Measurements from ENCODE around the gene RCVRN. TPM values are rescaled to one million over a fixed set of nuclear protein-coding genes. Genes with fewer than 3 reads are reported as not detected.
A peak's percentile ranks its signal among the peaks of the same experiment; 100 is the strongest.

Gene RCVRN
- total RNA-seq, 1 experiment from 2014 or later: not detected

GRCh38 chr17:9874722-9875121 is 30.3 kb downstream of the RCVRN start:
- no peaks in the 10 kb centered on the region for H3K4me1 ChIP-seq (ENCODE audit: control insufficient read depth, insufficient read depth, low read length)
- TF ChIP-seq CTCF (IDR thresholded peaks at IDR 0.05) (0 out of 2 replicates have a peak, but pooled peaks have one; percentile 7), POLR2AphosphoS5 (IDR thresholded peaks at IDR 0.05; ENCODE audit: low read depth, low read length) (no peak)
- ATAC-seq: no peak
- no peak overlapping the region for H3K4me3 ChIP-seq (ENCODE audit: low read depth in 2 of 2, low read length in 2 of 2)
- no TSS peak for BruUV-seq (replicated peaks)
- DNase-seq (ENCODE audit: low read depth, low spot score): no peak
- ChIA-PET POLR2A (no interaction called here), CTCF (no interaction called here)
- H3K27me3 ChIP-seq (ENCODE audit: control insufficient read depth, insufficient read depth, low read length): no peaks in the 10 kb centered on the region
- intact Hi-C loops (cut with micrococcal nuclease; ENCODE audit: unreplicated experiment) (loop anchor here (1.0 kb wide), 1 partner anchor 17 kb away; no protein-coding TSS in a partner anchor), in situ Hi-C loops (cut with HindIII; ENCODE audit: low pct_unique_long_range_greater_than_20kb, low sequenced_read_pairs) (no loop called here)
- H3K27ac ChIP-seq (ENCODE audit: low read length): no peak overlapping the region
- H3K36me3 ChIP-seq (ENCODE audit: control insufficient read depth, insufficient read depth, low read length): no peaks in the 10 kb centered on the region
- no peaks in the 10 kb centered on the region for H3K9me3 ChIP-seq (ENCODE audit: control insufficient read depth, insufficient read depth, low read depth, low read length)

- Histone ChIP-seq H3K4me1 (ENCODE audit: control insufficient read depth, insufficient read depth, low read length) (no peaks in the 10 kb centered on the region), H3K27ac (ENCODE audit: low read length) (no peak overlapping the region), H3K27me3 (ENCODE audit: control insufficient read depth, insufficient read depth, low read length) (no peaks in the 10 kb centered on the region), H3K36me3 (ENCODE audit: control insufficient read depth, insufficient read depth, low read length) (no peaks in the 10 kb centered on the region), H3K9me3 (ENCODE audit: control insufficient read depth, insufficient read depth, low read depth, low read length) (no peaks in the 10 kb centered on the region), H3K4me3 (ENCODE audit: low read depth in 2 of 2, low read length in 2 of 2) (no peak overlapping the region)
- in situ Hi-C loops (cut with HindIII; ENCODE audit: low pct_unique_long_range_greater_than_20kb, low sequenced_read_pairs): no loop called here
- DNase-seq (ENCODE audit: low read depth, low spot score): no peak
- ChIA-PET POLR2A (no interaction called here), CTCF (no interaction called here)
- TF ChIP-seq SIN3A (IDR thresholded peaks at IDR 0.05; ENCODE audit: borderline replicate concordance, insufficient read depth, low read depth, low read length) (no peak), CTCF (IDR thresholded peaks at IDR 0.05) (no peak), REST (IDR thresholded peaks at IDR 0.05; ENCODE audit: insufficient read depth in 1 of 2, low read depth in 2 of 2, low read length in 1 of 2) (no peak), TCF7L2 (IDR thresholded peaks at IDR 0.05; ENCODE audit: low read depth, low read length) (no peak), POLR2AphosphoS5 (IDR thresholded peaks at IDR 0.05; ENCODE audit: low read depth, low read length) (no peak)
- no TSS peak for BruUV-seq (replicated peaks)
- intact Hi-C loops (cut with micrococcal nuclease; ENCODE audit: unreplicated experiment): no loop called here
- no peak for ATAC-seq
Observed at GRCh38 chr17:9872852-9873251, 32.2 kb downstream of the RCVRN start.

GRCh38 chr17:9868552-9868951 is 36.5 kb downstream of the RCVRN start:
- Histone ChIP-seq H3K36me3 (ENCODE audit: control insufficient read depth, insufficient read depth, low read length) (no peaks in the 10 kb centered on the region), H3K9me3 (ENCODE audit: control insufficient read depth, insufficient read depth, low read depth, low read length) (no peaks in the 10 kb centered on the region), H3K27me3 (ENCODE audit: control insufficient read depth, insufficient read depth, low read length) (no peaks in the 10 kb centered on the region), H3K4me3 (ENCODE audit: low read depth in 2 of 2, low read length in 2 of 2) (no peak overlapping the region), H3K27ac (ENCODE audit: low read length) (no peak overlapping the region), H3K4me1 (ENCODE audit: control insufficient read depth, insufficient read depth, low read length) (no peaks in the 10 kb centered on the region)
- intact Hi-C loops (cut with micrococcal nuclease; ENCODE audit: unreplicated experiment) (no loop called here), in situ Hi-C loops (cut with HindIII; ENCODE audit: low pct_unique_long_range_greater_than_20kb, low sequenced_read_pairs) (no loop called here)
- no peak for DNase-seq (ENCODE audit: low read depth, low spot score)
- ChIA-PET CTCF (no interaction called here), POLR2A (no interaction called here)
- no peak for TF ChIP-seq POLR2AphosphoS5 (IDR thresholded peaks at IDR 0.05; ENCODE audit: low read depth, low read length)
- BruUV-seq (replicated peaks): no TSS peak
- no peak for ATAC-seq

Data from Panc1 (cell line).